Measurements from ENCODE around the gene GLS. TPM values are rescaled to one million over a fixed set of nuclear protein-coding genes. Genes with fewer than 3 reads are reported as not detected.

The GLS gene
- total RNA-seq, 2 donors from 2014 or later: 47.2 to 99.3 TPM

DNA sequence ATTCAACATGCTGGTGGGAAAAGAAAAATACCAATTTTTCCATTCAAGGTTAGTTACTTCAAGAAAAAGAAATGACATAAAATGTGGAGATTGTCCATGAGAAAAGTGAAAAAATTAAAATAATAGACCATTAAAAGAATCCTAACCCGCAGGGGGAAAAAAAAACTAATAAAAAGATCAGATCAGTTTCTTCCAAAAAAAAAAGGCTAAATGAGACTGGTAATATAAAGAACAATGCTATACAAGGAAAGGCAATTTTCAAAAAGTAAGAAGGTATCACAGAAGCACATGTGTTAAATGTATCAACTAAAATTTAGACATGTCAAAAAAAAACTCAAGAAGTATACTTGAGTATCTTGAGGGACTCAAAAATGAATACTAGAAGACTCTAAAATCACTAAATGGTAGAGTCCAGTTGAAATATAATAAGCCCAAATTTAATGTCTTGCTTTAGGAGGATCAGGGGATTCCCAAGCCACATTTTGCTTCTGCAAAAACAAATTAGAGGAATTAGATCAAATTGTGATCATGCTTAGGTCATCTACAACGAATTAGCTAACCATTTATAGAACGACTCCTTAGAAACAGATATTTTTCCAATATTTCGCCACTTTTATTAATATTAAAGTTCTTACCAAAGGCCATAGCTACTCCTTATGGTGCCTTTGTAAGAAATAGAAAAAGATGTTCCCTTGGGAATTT is 35.8 kb upstream of the GLS start:
- Histone ChIP-seq H3K4me1 (ENCODE audit: control insufficient read depth, insufficient read depth, low read length) (peaks cover 7% of the 10 kb centered on the region), H3K9ac (ENCODE audit: extremely low read depth, low read length, poor library complexity, severe bottlenecking) (no peak overlapping the region), H3K4me3 (ENCODE audit: low read length) (no peak overlapping the region), H3K27me3 (ENCODE audit: control insufficient read depth, insufficient read depth, low read length, poor library complexity, severe bottlenecking) (no peaks in the 10 kb centered on the region), H3K36me3 (ENCODE audit: control insufficient read depth, insufficient read depth, low read length) (no peaks in the 10 kb centered on the region), H3K9me3 (ENCODE audit: control insufficient read depth, low read length) (no peaks in the 10 kb centered on the region), H3K27ac (ENCODE audit: low read depth, low read length) (no peak overlapping the region)
- Mint-ChIP-seq H3K4me1 (peaks cover 13% of the 10 kb centered on the region), H3K9me3 (no peaks in the 10 kb centered on the region), H3K27ac (no peak overlapping the region), H3K4me3 (no peak overlapping the region), H3K36me3 (ENCODE audit: low read depth) (no peaks in the 10 kb centered on the region), H3K27me3 (ENCODE audit: insufficient read depth) (no peaks in the 10 kb centered on the region)
- no peak for DNase-seq
- TF ChIP-seq, protein P1, sequence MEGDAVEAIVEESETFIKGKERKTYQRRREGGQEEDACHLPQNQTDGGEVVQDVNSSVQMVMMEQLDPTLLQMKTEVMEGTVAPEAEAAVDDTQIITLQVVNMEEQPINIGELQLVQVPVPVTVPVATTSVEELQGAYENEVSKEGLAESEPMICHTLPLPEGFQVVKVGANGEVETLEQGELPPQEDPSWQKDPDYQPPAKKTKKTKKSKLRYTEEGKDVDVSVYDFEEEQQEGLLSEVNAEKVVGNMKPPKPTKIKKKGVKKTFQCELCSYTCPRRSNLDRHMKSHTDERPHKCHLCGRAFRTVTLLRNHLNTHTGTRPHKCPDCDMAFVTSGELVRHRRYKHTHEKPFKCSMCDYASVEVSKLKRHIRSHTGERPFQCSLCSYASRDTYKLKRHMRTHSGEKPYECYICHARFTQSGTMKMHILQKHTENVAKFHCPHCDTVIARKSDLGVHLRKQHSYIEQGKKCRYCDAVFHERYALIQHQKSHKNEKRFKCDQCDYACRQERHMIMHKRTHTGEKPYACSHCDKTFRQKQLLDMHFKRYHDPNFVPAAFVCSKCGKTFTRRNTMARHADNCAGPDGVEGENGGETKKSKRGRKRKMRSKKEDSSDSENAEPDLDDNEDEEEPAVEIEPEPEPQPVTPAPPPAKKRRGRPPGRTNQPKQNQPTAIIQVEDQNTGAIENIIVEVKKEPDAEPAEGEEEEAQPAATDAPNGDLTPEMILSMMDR (conservative IDR thresholded peaks at IDR 0.05): no peak
- 96% methylated on average over 3 of the region's 4 CpGs; no CpG with 5 or more reads in 1 of the 2 experiments for WGBS, 2 experiments (ENCODE audit: insufficient coverage in 1 of 2, insufficient read length in 1 of 2)

GRCh38 chr2:190846746-190847145 is 33.9 kb upstream of the GLS start:
- no peak overlapping the region for H3K4me3 ChIP-seq (ENCODE audit: low read length)
- Mint-ChIP-seq H3K4me1 (peaks cover 4% of the 10 kb centered on the region), H3K9me3 (no peaks in the 10 kb centered on the region), H3K36me3 (ENCODE audit: low read depth) (no peaks in the 10 kb centered on the region), H3K27me3 (ENCODE audit: insufficient read depth) (no peaks in the 10 kb centered on the region), H3K27ac (no peak overlapping the region), H3K4me3 (no peak overlapping the region)
- WGBS, 2 experiments (ENCODE audit: insufficient coverage in 1 of 2, insufficient read length in 1 of 2): 94 to 95% methylated on average over 7 of the region's 7 CpGs
- H3K9ac ChIP-seq (ENCODE audit: extremely low read depth, low read length, poor library complexity, severe bottlenecking): no peak overlapping the region
- H3K27me3 ChIP-seq (ENCODE audit: control insufficient read depth, insufficient read depth, low read length, poor library complexity, severe bottlenecking): no peaks in the 10 kb centered on the region
- no peaks in the 10 kb centered on the region for H3K36me3 ChIP-seq (ENCODE audit: control insufficient read depth, insufficient read depth, low read length)
- DNase-seq: no peak
- H3K27ac ChIP-seq (ENCODE audit: low read depth, low read length): no peak overlapping the region
- TF ChIP-seq, protein P1 (conservative IDR thresholded peaks at IDR 0.05): no peak
- H3K4me1 ChIP-seq (ENCODE audit: control insufficient read depth, insufficient read depth, low read length): no peaks in the 10 kb centered on the region
- H3K9me3 ChIP-seq (ENCODE audit: control insufficient read depth, low read length): no peaks in the 10 kb centered on the region

DNA sequence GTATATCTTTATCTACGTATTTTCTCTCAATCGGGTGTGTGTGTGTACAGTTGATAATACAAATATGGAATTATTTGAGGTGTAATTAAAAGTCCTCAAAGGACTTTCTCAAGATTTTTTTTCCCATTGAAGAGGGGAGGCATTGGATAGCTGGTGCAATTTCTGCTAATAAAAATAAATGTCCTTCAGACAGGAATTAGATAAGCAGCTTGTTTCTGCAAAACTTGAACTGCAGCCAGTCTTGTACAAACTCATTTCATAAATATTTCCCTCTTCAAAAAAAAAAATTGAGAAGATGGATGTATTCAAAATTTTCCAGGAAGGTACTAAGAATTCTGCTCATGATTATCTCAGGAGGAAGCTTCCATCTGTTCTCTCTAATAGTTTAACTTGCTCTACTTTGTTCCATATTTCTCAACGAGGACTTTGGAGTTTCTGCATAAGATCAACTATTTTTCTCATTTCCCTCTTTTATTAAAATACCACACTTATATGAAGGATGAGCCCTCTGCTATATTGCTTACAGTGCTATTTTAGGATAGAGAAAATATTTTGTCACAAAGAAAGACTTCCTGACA is 33.0 kb upstream of the GLS start:
- H3K27me3 Mint-ChIP-seq (ENCODE audit: insufficient read depth): no peaks in the 10 kb centered on the region
- TF ChIP-seq, protein P1 (conservative IDR thresholded peaks at IDR 0.05): no peak
- H3K4me1 ChIP-seq (ENCODE audit: control insufficient read depth, insufficient read depth, low read length): no peaks in the 10 kb centered on the region

More for the DNA sequence above, 33.0 kb upstream of the GLS start:
- 98 to 100% methylated on average over 1 to 3 of the region's 3 CpGs for WGBS, 2 experiments (ENCODE audit: insufficient coverage in 1 of 2, insufficient read length in 1 of 2)
- Histone ChIP-seq H3K9me3 (ENCODE audit: control insufficient read depth, low read length) (no peaks in the 10 kb centered on the region), H3K4me3 (ENCODE audit: low read length) (no peak overlapping the region), H3K36me3 (ENCODE audit: control insufficient read depth, insufficient read depth, low read length) (no peaks in the 10 kb centered on the region), H3K27me3 (ENCODE audit: control insufficient read depth, insufficient read depth, low read length, poor library complexity, severe bottlenecking) (no peaks in the 10 kb centered on the region), H3K27ac (ENCODE audit: low read depth, low read length) (no peak overlapping the region), H3K9ac (ENCODE audit: extremely low read depth, low read length, poor library complexity, severe bottlenecking) (no peak overlapping the region)
- DNase-seq: no peak
- no peak overlapping the region for H3K4me3 Mint-ChIP-seq
- no peak overlapping the region for H3K27ac Mint-ChIP-seq
- peaks cover 4% of the 10 kb centered on the region for H3K4me1 Mint-ChIP-seq
- no peaks in the 10 kb centered on the region for H3K36me3 Mint-ChIP-seq (ENCODE audit: low read depth)
- no peaks in the 10 kb centered on the region for H3K9me3 Mint-ChIP-seq

Data from endodermal cell (in vitro differentiated cells).